Mesendoderm (in vitro differentiated cells): ENCODE measurements around the gene BAG2.
A peak's percentile ranks its signal among the peaks of the same experiment; 100 is the strongest.

ENCODE experiments used
- DNase-seq: peaks from one replicate; pipeline ENCODE4 v3.0.0; 2013
- H2AK5ac ChIP-seq: 2 replicates; pipeline ENCODE4 v1.6.1; 2013; ENCODE audit warnings: low read length, inconsistent platforms
- H2BK120ac ChIP-seq: 2 replicates; pipeline ENCODE4 v1.6.1; 2013; ENCODE audit warnings: low read depth, mild to moderate bottlenecking, low read length, moderate library complexity, mixed read lengths
- H2BK15ac ChIP-seq: replicated peaks from 2 replicates; pipeline ENCODE4 v1.6.1; 2013; ENCODE audit warnings: low read depth, mild to moderate bottlenecking, moderate library complexity
- H2BK5ac ChIP-seq: 2 replicates; pipeline ENCODE4 v1.6.1; 2013; ENCODE audit warnings: low read length, inconsistent platforms
- H3K18ac ChIP-seq: 2 replicates; pipeline ENCODE4 v1.6.1; 2013; ENCODE audit warnings: mild to moderate bottlenecking, low read length, mixed read lengths
- H3K23ac ChIP-seq: one replicate; pipeline ENCODE4 v1.6.1; 2013; ENCODE audit warnings: low read length
- H3K27ac ChIP-seq: 2 replicates; pipeline ENCODE4 v1.5.1; 2013; ENCODE audit warnings: low read depth, mild to moderate bottlenecking, inconsistent platforms, low read length, moderate library complexity
- H3K27me3 ChIP-seq: 2 replicates; pipeline ENCODE4 v1.6.1; 2013; ENCODE audit warnings: low read length, control low read depth, mild to moderate bottlenecking, inconsistent platforms; ENCODE audit not compliant: insufficient read depth, poor library complexity
- H3K36me3 ChIP-seq: 2 replicates; pipeline ENCODE4 v1.6.1; 2013; ENCODE audit warnings: low read length, inconsistent platforms; ENCODE audit not compliant: control insufficient read depth, insufficient read depth
- H3K4ac ChIP-seq: one replicate; pipeline ENCODE4 v1.6.1; 2013; ENCODE audit warnings: low read depth, mild to moderate bottlenecking, low read length, moderate library complexity
- H3K4me1 ChIP-seq: 2 replicates; pipeline ENCODE4 v1.6.1; 2013; ENCODE audit warnings: low read depth, low read length, inconsistent platforms; ENCODE audit not compliant: control insufficient read depth
- H3K4me2 ChIP-seq: 2 replicates; pipeline ENCODE4 v1.6.1; 2013; ENCODE audit warnings: low read length
- H3K4me3 ChIP-seq: 2 replicates; pipeline ENCODE4 v1.5.1; 2013; ENCODE audit warnings: mild to moderate bottlenecking, low read length
- H3K56ac ChIP-seq: one replicate; pipeline ENCODE4 v1.6.1; 2013; ENCODE audit warnings: low read length
- H3K79me1 ChIP-seq: 2 replicates; pipeline ENCODE4 v1.6.1; 2013; ENCODE audit warnings: low read length, inconsistent platforms
- H3K79me2 ChIP-seq: 2 replicates; pipeline ENCODE4 v1.6.1; 2013; ENCODE audit warnings: mild to moderate bottlenecking, low read length; ENCODE audit not compliant: control insufficient read depth, insufficient read depth
- H3K9ac ChIP-seq: 2 replicates; pipeline ENCODE4 v1.6.1; 2013; ENCODE audit warnings: low read length, inconsistent platforms
- H4K5ac ChIP-seq: one replicate; pipeline ENCODE4 v1.6.1; 2013; ENCODE audit warnings: low read length
- H4K8ac ChIP-seq: one replicate; pipeline ENCODE4 v1.6.1; 2013; ENCODE audit warnings: low read depth, mild to moderate bottlenecking, control low read depth, low read length, moderate library complexity
- whole genome bisulfite sequencing: extraction: QIAGEN DNeasy Blood & Tissue Kit; methylation state at CpG from one replicate; pipeline ENCODE4 v1.1.7; 2013; ENCODE audit warnings: low lambda C conversion rate, missing lambda C conversion rate; ENCODE audit not compliant: insufficient coverage; ENCODE audit errors: extremely low coverage; 5-methylcytosine and 5-hydroxymethylcytosine counted together

The BAG2 gene

GRCh38 chr6:57163956-57164355 is 8.2 kb upstream of the BAG2 start:
- DNase-seq = no peak

GRCh38 chr6:57165080-57165479 is 7.0 kb upstream of the BAG2 start:
- H3K4me2 ChIP-seq = no peak overlapping the region
- no peak overlapping the region for H2BK120ac ChIP-seq
- H3K4me1 ChIP-seq = no peaks in the 10 kb centered on the region
- H3K4ac ChIP-seq = no peak overlapping the region
- no peaks in the 10 kb centered on the region for H3K27me3 ChIP-seq
- no peaks in the 10 kb centered on the region for H3K36me3 ChIP-seq
- H3K18ac ChIP-seq = no peak overlapping the region
- no peak overlapping the region for H2BK5ac ChIP-seq
- H3K9ac ChIP-seq = no peak overlapping the region
- no peak overlapping the region for H2AK5ac ChIP-seq
- H3K27ac ChIP-seq = no peak overlapping the region
- H3K23ac ChIP-seq = no peak overlapping the region
- H4K5ac ChIP-seq = no peak overlapping the region
- H3K4me3 ChIP-seq = no peak overlapping the region
- no CpG with 5 or more reads among the region's 1 CpG for WGBS
- H2BK15ac ChIP-seq = no peak overlapping the region
- H3K79me1 ChIP-seq = no peaks in the 10 kb centered on the region
- H3K56ac ChIP-seq = no peak overlapping the region
- no peak overlapping the region for H4K8ac ChIP-seq
- no peaks in the 10 kb centered on the region for H3K79me2 ChIP-seq
- no peak for DNase-seq

More at GRCh38 chr6:57163956-57164355, 8.2 kb upstream of the BAG2 start:
- H3K4ac ChIP-seq = no peak overlapping the region
- H4K5ac ChIP-seq = no peak overlapping the region
- WGBS = no CpG with 5 or more reads among the region's 2 CpGs
- no peaks in the 10 kb centered on the region for H3K79me1 ChIP-seq
- no peak overlapping the region for H4K8ac ChIP-seq
- no peak overlapping the region for H2BK5ac ChIP-seq
- no peak overlapping the region for H3K18ac ChIP-seq
- H3K27me3 ChIP-seq = no peaks in the 10 kb centered on the region
- no peak overlapping the region for H2BK120ac ChIP-seq
- H3K36me3 ChIP-seq = no peaks in the 10 kb centered on the region
- H3K9ac ChIP-seq = no peak overlapping the region
- H2BK15ac ChIP-seq = no peak overlapping the region
- H3K27ac ChIP-seq = no peak overlapping the region
- no peak overlapping the region for H3K56ac ChIP-seq
- no peak overlapping the region for H2AK5ac ChIP-seq
- H3K4me1 ChIP-seq = no peaks in the 10 kb centered on the region
- no peak overlapping the region for H3K4me2 ChIP-seq
- H3K23ac ChIP-seq = no peak overlapping the region
- H3K4me3 ChIP-seq = no peak overlapping the region
- H3K79me2 ChIP-seq = no peaks in the 10 kb centered on the region

- Histone ChIP-seq H3K4me3 (peak overlapping the region; percentile 17), H3K4me2 (peak overlapping the region; percentile 64), H4K8ac (no peak overlapping the region), H3K27ac (peak overlapping the region; percentile 82), H2BK120ac (no peak overlapping the region), H3K79me2 (peaks cover 18% of the 10 kb centered on the region), H4K5ac (no peak overlapping the region), H2BK5ac (peak overlapping the region; percentile 24), H3K4me1 (peaks cover 2% of the 10 kb centered on the region), H3K79me1 (peaks cover 4% of the 10 kb centered on the region), H3K36me3 (no peaks in the 10 kb centered on the region), H3K56ac (peak overlapping the region; percentile 93), H3K23ac (no peak overlapping the region), H2BK15ac (no peak overlapping the region), H3K27me3 (no peaks in the 10 kb centered on the region), H3K18ac (peak overlapping the region; percentile 85), H2AK5ac (no peak overlapping the region), H3K9ac (peak overlapping the region; percentile 83), H3K4ac (peak overlapping the region; percentile 96)
- peak; percentile 56 for DNase-seq
- no CpG with 5 or more reads among the region's 19 CpGs for WGBS
These were observed 1.1 kb downstream of the BAG2 start for GRCh38 chr6:57173056-57173885.

- Histone ChIP-seq H2BK15ac (peak overlapping the region; percentile 64), H3K4me3 (no peak overlapping the region), H2AK5ac (no peak overlapping the region), H3K4ac (peak overlapping the region; percentile 49), H3K4me1 (peaks cover 2% of the 10 kb centered on the region), H3K9ac (peak overlapping the region; percentile 55), H3K56ac (peak overlapping the region; percentile 77), H3K27ac (peak overlapping the region; percentile 89), H2BK120ac (no peak overlapping the region), H4K5ac (no peak overlapping the region), H4K8ac (no peak overlapping the region), H3K36me3 (no peaks in the 10 kb centered on the region), H3K79me2 (peaks cover 19% of the 10 kb centered on the region), H3K23ac (no peak overlapping the region), H2BK5ac (no peak overlapping the region), H3K27me3 (no peaks in the 10 kb centered on the region), H3K4me2 (peak overlapping the region; percentile 50), H3K79me1 (peaks cover 4% of the 10 kb centered on the region), H3K18ac (peak overlapping the region; percentile 65)
- DNase-seq = peak; percentile 82
- no CpG with 5 or more reads among the region's 5 CpGs for WGBS
These were observed 1.9 kb downstream of the BAG2 start for GRCh38 chr6:57173886-57174510.

- no peak for DNase-seq
- Histone ChIP-seq H3K56ac (no peak overlapping the region), H3K9ac (no peak overlapping the region), H3K18ac (no peak overlapping the region), H3K27me3 (no peaks in the 10 kb centered on the region), H4K8ac (no peak overlapping the region), H3K4me2 (no peak overlapping the region), H4K5ac (no peak overlapping the region), H2AK5ac (no peak overlapping the region), H3K36me3 (no peaks in the 10 kb centered on the region), H3K27ac (no peak overlapping the region), H2BK120ac (no peak overlapping the region), H3K23ac (no peak overlapping the region), H3K4ac (no peak overlapping the region), H3K79me2 (peaks cover 21% of the 10 kb centered on the region), H3K4me3 (no peak overlapping the region), H2BK15ac (no peak overlapping the region), H2BK5ac (no peak overlapping the region), H3K4me1 (peaks cover 2% of the 10 kb centered on the region), H3K79me1 (peaks cover 4% of the 10 kb centered on the region)
- WGBS = no CpG with 5 or more reads among the region's 3 CpGs
These were observed 2.4 kb downstream of the BAG2 start for GRCh38 chr6:57174511-57174907.
